Activated CD8-positive, alpha-beta memory T cell treated with anti-CD3 and anti-CD28 coated beads, Interleukin-2, amount 50 U/mL, for 1 hour (primary cell): ENCODE measurements around the gene SERTAD1.
"Not testable (repeated sequence)": the region's sequence is repeated elsewhere in the genome, so short reads cannot be mapped to it uniquely, and the experiment has no call there.

Experiments used
- DNase-seq: peaks from one replicate; pipeline ENCODE4 v3.0.0-alpha.2; 2020; ENCODE audit errors: extremely low read depth

SERTAD1 gene

DNA sequence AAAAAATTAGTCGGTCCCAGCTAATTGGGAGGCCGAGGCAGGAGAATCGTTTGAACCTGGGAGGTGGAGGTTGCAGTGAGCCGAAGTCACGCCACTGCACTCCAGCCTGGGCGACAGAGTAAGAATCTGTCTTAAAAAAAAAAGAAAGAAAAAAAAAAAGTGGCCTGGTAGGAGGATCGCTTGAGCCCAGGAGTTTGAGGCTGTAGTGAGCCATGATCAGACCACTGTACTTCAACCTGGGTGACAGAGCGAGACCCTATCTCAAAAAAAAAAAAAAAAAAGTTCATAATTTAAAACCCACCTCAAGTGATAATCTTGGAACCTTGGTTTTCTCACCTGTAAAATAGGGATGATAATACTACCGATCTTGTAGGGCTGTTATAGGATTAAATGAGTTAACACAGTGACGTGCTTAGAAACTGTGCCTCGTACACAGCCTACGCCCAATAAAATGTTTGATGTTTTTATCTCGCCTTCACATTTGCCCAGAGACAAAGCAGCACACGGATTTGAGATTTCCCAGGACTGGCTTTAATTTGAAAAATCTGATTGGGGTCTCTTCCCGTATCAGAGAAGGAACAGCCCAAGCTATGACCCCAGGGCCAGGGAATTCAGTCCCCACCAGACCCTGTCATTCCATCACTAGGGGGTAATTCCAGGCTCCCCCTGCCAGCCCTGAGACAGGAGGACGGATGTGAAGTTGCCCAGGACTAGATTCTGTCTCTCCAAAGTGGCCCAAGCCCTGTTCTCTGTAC is 3.6 kb downstream of the SERTAD1 start:
- no peak for DNase-seq

GRCh38 chr19:40420766-40421765 is 4.7 kb downstream of the SERTAD1 start:
- DNase-seq = no peak

GRCh38 chr19:40420451-40420765 is 5.4 kb downstream of the SERTAD1 start:
- no peak for DNase-seq

DNA sequence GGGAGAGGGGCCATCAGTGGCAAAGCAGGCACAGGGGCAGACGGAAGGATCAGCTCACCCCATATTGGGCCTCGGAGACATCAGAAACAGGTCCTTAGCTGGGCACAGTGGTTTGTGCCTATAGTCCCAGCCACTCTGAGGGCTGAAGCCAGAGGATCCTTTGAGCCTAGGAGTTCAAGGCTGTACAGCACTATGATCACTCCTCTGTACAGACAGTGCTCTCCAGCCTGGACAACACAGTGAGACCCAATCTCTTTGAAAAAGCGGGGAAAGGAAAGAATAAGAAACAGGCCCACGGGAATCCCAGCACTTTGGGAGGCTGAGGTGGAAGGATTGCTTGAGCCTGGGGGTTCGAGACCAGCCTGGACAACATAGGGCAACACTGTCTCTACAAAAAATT is 6.0 kb downstream of the SERTAD1 start:
- no peak for DNase-seq

DNA sequence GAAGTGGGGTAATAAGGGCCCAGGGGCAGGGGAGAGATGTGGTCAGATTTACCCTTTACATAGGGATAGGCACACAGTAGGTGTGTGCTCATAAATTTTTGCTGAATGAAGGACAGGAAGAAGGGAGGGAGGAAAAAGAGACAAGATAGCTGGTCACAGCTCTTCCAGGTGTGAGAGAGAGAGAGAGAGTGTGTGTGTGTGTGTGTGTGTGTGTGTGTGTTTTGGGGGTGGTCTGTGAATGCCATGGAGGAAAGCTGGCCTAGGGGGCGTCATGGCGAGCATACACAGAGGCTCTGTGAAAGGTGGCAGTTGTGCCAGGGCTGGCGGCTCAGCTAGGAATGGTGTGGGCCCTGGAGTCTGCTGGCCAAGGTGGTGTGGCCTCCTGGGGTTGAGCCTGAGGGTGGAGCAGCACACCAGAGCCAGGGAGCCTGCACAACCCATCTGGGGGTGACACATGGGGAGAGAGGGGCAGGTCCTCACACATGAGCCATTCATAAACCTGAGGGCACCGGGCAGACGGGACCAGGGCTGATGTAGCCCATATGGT is 6.7 kb downstream of the SERTAD1 start:
- DNase-seq = no peak

DNA sequence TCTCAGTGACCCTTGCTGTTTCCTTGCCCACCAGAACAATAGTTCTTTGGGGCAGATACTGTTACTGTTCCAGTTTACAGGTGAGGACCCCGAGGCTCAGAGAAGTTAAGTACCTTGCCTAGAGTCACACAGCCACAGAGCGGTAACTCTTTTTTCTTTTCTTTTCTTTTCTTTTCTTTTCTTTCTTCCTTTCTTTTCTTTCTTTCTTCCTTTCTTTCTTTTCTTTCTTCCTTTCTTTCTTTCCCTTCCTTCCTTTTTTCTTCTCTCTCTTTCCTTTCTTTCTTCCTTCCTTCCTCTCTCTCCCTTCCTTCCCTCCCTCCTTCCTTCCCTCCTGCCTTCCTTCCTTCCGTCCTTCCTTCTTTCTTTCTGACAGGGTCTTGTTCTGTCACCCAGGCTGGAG is 7.8 kb downstream of the SERTAD1 start:
- DNase-seq = no peak

GRCh38 chr19:40417643-40417981 is 8.2 kb downstream of the SERTAD1 start:
- no peak for DNase-seq

DNA sequence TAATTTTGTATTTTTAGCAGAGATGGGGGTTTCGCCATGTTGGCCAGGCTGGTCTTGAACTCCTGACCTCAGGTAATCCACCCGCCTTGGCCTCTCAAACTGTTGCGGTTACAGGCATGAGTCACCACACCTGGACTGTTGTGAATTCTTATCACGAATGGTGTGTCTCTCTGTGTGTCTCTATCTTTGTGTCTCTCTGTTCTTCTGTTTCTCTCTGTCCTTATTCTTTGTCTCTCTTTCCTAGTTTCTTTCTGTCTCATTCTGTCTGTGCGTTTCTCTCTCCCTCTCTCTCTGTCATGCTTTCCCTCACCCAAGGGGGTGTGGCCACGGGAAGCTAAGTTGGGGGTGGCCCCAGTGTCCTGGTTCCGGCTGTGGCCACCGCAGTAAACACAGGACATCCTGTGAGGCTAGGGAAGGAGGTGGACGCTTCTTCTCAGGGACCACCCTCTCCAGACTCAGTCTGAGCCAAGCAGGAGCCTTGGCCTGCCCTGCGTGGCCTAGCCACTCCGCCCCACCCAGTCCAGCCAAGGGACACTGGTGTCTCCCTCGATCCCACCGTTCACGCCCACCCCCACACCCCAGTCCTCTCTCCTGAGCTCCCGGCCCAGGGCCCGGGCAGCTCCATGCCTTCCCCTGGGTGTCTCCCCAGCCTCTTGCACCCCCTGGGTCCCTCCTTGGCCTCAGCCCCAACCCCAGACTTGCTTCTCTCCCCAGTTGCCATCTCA is 8.7 kb downstream of the SERTAD1 start:
- no peak for DNase-seq

DNA sequence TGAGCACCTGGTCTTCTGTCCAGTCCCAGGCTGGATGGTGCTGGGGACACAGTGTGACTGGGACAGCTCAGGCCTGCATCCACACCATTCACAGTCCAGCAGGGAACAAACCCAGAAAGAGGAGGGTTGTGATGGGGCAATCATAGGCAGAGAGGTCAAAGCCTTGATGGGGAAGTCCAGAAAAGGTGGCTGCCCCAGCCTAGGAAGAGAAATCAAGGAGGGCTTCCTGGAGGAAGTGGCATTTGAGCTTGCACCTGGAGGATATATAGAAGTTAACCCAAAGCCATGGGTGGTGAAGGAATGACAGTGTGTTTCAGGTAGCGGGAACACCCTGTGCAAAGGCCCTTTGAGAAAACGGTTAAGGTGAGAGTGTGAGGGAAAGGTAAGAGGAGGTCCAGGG is 10.0 kb downstream of the SERTAD1 start:
- DNase-seq = no peak

GRCh38 chr19:40414542-40415535 is 11.0 kb downstream of the SERTAD1 start:
- DNase-seq = no peak

- no peak for DNase-seq
Observed at GRCh38 chr19:40413291-40413845, 12.4 kb downstream of the SERTAD1 start, which contains the start of gene PRX. Gene PRX (minus strand): TSS chr19:40413378. CDS start chr19:40407932, 5,446 bp downstream.

DNA sequence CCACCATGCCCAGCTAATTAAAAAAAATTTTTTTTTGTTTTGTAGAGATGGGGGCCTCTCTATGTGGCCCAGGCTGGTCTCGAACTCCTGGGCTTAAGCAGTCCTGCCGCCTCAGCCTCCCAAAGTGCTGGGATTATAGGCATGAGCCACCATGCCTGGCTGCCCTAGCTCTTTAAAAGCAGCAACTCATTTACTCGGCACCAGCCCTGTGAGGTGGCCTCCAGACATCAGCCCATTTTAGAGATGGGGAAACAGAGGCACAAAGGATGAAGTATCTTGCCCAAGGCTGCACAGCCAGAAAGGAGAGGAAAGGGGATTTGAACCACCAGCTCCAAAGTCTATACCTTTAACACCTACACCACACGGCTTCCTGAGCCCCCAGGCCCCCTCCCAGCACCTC is 12.9 kb downstream of the SERTAD1 start:
- DNase-seq = no peak

DNA sequence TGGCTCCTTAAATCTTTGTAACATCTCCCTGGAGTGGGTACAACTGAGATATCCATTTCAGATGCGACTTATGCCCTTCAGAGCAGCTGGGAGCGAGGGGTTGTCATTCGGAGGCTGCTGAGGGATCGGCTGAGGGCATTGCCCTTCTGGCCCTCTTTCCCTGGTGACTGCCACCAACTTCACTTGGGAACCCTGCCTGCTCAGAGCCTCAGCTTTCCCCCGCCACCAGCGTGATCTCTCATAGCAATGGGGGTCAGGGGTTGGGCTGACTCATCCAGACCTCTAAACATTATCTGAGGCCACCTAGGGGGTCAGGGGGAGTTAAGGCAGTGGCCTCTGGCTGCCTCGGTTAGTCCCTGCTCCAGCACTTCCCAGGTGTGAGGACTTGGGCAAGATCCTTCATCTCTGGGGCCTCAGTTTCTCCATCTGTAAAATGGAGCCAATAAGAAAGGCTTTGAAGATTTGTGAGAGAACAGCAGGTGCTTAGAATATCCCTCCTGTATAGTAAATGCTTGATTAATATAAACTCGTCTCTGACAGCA is 13.8 kb downstream of the SERTAD1 start:
- DNase-seq = no peak

DNA sequence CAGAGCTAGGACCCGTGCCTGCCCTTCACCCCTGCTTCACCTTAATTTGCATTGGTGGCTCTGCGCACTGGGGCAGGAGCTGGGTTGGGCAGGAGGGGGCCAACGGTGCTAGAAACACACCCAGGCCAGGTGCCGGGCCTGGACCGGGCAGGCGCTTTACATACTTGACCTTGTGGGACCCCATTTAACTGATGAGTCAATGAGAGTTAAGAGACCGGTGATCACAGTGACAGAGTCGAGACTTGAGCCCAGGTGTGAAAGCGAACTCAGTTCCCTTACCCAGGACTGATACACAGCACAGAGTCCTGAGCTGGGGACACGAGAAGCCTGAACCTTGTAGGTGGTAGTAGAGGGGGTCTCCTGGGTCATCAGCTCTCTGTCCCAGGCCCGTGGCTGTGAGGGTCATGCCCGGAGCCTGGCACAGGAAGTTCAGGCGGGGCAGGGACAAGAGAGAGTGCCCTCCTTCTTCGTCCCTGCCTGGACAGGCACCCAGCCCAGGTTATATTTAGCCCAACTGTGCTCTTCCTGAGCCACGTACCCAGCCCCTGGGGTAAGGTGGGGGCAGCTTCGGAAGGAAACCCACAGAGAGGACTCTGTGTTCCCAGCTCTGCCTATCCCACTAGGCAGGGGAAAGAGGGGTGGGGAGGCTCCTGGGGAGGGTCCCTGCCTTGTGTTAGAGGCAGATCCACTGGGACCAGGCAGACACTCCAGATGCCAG is 14.5 kb downstream of the SERTAD1 start:
- no peak for DNase-seq

DNA sequence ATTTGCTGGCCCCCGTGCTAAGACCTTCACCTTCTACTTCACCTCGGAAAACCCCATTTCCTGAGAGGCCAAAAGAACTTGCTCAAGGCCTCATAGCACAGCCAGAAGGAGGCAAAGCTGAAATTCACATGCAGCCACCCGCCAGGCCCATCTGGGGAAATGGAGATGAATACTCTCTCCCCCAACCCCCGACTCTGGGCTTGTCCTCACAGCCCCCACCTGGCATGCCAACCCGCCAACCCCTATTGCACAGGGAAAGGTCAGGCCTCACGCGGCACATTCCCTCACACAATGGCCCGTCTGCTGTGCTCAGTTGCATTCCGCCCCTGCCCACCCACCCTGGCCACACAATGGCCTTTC is 15.8 kb downstream of the SERTAD1 start:
- DNase-seq = no peak

- not testable (repeated sequence) for DNase-seq
Observed at GRCh38 chr19:40408598-40408925, 17.2 kb downstream of the SERTAD1 start.

GRCh38 chr19:40407714-40408597 is 17.8 kb downstream of the SERTAD1 start:
- DNase-seq = no peak

DNA sequence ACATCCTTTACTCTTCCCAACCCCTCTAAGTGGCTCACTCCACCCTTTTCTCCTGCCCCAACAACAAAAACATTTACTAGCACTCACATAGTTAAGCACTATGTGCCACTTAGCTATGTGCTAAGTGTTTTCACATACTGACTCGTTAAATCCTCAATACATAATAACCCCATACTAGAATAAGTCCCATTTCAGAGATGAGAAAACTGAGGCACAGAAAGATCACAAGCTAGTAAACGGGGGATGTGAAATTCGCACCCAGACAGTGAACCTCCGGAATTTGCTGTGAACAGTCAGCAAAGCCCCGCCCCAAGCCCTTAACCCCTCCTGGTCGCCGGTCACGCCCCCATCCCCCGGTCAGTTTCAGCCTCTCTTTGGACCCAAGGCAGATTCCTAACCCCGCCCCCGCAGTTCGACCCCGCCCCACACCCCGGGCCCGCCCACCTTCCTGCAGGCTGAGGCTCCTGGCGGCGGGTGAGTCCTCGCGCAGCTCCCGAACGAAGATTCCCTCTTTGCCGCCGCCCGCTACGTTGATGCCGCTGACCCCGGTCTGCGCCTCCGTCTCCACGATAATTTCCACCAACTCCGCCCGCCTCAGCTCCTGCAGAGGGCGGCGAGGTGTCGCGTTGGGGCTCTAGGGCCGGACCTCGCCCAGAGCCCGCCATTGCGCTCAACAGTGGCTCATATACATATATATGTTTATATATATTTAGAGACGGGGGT is 22.4 kb downstream of the SERTAD1 start:
- DNase-seq = peak; percentile 27
